Transverse colon (tissue), 3 donors: Measurements from ENCODE around the gene DOCK7.

Experiments used
- CTCF ChIP-seq, 5 experiments: fragments of 200-600 bp in 3 of 5; fragments of 450-650 bp in 2 of 5; sonication (generic) in 3 of 5; IDR thresholded peaks; 1 replicate in 2 of 5; 2 replicates in 3 of 5; pipeline ENCODE4 v1.5.1; 2016 to 2017; ENCODE audit warnings: antibody characterized with exemption in 5 of 5, inconsistent platforms in 3 of 5, mild to moderate bottlenecking in 2 of 5, moderate library complexity in 1 of 5
- POLR2A ChIP-seq: fragments of 450-650 bp; IDR thresholded peaks from one replicate; pipeline ENCODE4 v1.6.1; 2016; ENCODE audit warnings: antibody characterized with exemption, mild to moderate bottlenecking, moderate library complexity

GRCh38 chr1:62436466-62437272, 251.5 kb downstream of the DOCK7 start, which contains the start of gene USP1:
- TF ChIP-seq CTCF (IDR thresholded peaks at IDR 0.05), result peak in 1 of 5 experiments; percentile 32
- peak; percentile 52 for TF ChIP-seq POLR2A
